Left colon (tissue), 2 donors: Measurements from ENCODE around the gene CPSF3. TPM values are rescaled to one million over a fixed set of nuclear protein-coding genes. Genes with fewer than 3 reads are reported as not detected.
"Not testable (repeated sequence)": the region's sequence is repeated elsewhere in the genome, so short reads cannot be mapped to it uniquely, and the experiment has no call there.

ENCODE experiments used
- ATAC-seq: fragments of 200-7000 bp; cut with Tn5 transposase; one replicate; pipeline ENCODE4 v1.9.1; 2020; ENCODE audit warnings: mild to moderate bottlenecking, moderate library complexity
- DNase-seq, 2 donors: peaks; one replicate each; pipeline ENCODE4 v3.0.0-alpha.2; 2020
- intact Hi-C, 2 donors: fragments of 100-400 bp; cut with DNase I in 1 of 2; cut with micrococcal nuclease in 1 of 2; formaldehyde crosslinking; loops; one replicate each; pipeline versions ENCODE4 v1.11.2 to v1.14.0; 2022; cut with DNase I, micrococcal nuclease
- total RNA-seq, 2 donors: library from RNA; stranded (reverse); fragmentation: NEBNext Ultra II Directional; extraction: Animal tissue kit (Norgen Biotek cat#: 25700); gene quantifications; one replicate each; pipeline ENCODE4 v1.2.1, GENCODE V29; 2021
- donor health status: DM: no; HTN: no; CAD: no.
- donor health status: DM: yes; HTN: yes; CAD: no.

Gene CPSF3
- total RNA-seq, 2 donors from 2014 or later: 17.7 to 20.0 TPM

DNA sequence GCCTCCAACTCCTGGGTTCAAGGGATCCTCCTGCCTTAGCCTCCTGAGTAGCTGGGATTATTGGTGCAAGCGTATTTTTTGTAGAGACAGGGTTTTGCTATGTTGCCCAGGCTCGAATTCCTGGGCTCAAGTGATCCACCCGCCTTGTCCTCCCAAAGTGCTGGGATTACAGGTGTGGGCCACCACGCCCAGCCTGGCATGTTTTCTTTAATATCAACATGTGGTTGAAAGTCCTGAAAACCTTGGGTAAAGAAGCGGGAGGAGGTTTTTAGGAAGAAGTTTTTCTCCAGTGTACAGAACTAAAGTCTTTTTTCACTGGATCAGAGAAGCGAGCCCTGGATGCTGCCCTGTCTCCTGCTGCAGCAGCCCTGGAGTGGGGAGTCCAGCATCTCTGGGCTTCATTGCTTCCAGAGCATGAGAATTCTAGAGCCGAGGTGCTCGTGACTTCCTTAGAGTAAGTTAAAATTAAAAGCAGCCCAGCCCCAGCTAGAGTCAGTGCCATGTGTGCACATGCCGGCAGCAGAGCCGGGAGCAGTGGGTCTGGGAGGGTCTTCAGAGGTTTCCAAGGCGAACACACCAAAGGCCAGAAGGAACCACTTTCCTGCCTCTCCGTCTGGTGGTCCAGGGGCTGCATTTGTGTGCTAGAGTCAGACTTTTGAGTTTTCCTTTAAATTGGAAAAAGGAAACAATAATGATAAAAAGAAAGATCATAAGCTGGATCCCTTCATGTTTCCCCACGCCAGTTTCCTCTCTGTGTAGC, 31.3 kb upstream of the CPSF3 start:
- intact Hi-C loops: no loop called here
- DNase-seq: no peak
- no peak for ATAC-seq

DNA sequence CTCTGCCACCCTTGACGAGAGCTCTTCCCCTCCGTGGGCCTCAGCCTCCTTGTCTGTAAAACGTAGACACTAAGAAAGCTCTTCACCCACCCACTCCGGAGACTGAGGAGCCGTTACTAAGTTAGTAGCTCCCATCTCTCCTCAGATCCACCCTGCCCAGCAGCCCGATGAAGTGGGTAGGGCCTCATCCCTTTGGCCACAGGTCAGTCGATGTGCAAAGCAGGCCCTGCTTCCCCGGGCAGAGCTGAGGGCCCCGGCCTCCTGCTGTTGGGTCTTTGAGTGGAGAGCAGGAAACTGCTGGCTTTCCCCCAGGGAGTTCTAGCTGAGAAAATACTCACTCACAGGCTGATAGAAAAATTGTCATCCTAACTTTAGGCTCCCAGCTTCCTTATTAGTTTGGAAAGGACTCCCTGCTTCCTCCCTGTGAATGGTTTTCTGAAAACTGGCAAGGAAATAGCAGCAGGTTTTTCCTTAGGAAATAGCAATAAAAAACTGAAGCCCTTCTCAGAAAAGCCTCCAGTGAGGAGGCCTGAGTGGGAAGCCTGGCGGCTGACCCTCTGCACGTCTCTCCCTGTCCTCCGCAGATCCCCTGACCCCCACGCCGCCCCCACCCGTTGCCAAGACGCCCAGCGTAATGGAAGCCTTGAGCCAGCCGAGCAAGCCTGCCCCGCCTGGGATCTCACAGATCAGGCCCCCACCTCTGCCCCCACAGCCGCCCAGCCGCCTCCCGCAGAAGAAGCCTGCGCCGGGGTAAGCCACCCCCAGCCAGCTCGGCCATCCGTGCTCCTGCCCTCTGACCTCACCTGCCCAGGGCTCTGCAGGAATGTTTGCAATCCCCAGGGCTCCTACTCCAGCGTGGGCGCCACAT, 30.3 kb upstream of the CPSF3 start:
- intact Hi-C loops: no loop called here
- ATAC-seq: no peak
- no peak for DNase-seq

- ATAC-seq (no peak), DNase-seq (no peak)
- intact Hi-C loops: no loop called here
Observed at GRCh38 chr2:9394816-9395215, 28.6 kb upstream of the CPSF3 start.

DNA sequence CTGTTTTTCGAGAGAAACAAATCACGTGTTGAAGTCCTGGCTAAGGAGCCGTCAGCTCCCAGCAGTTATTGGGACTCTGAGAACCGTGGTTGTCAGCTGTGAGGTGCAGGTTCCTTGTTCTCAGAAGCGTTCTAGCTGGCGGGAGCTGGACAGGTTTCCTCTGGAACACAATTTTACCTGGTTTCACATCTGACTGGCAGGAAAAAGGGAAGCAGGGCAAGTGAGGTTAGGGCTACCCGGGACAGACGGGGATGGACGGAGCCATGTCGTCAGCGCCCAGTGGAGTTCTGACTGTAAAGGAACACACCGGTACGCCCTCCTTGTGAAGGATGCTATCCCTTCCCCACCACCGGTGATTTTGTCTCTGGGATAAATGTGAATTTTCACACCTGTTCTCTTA, 26.3 kb upstream of the CPSF3 start:
- ATAC-seq: no peak
- no peak for DNase-seq
- intact Hi-C loops: no loop called here

- DNase-seq, intact Hi-C loops, ATAC-seq: not testable (repeated sequence)
Observed at GRCh38 chr2:9398251-9398650, 25.2 kb upstream of the CPSF3 start.

DNA sequence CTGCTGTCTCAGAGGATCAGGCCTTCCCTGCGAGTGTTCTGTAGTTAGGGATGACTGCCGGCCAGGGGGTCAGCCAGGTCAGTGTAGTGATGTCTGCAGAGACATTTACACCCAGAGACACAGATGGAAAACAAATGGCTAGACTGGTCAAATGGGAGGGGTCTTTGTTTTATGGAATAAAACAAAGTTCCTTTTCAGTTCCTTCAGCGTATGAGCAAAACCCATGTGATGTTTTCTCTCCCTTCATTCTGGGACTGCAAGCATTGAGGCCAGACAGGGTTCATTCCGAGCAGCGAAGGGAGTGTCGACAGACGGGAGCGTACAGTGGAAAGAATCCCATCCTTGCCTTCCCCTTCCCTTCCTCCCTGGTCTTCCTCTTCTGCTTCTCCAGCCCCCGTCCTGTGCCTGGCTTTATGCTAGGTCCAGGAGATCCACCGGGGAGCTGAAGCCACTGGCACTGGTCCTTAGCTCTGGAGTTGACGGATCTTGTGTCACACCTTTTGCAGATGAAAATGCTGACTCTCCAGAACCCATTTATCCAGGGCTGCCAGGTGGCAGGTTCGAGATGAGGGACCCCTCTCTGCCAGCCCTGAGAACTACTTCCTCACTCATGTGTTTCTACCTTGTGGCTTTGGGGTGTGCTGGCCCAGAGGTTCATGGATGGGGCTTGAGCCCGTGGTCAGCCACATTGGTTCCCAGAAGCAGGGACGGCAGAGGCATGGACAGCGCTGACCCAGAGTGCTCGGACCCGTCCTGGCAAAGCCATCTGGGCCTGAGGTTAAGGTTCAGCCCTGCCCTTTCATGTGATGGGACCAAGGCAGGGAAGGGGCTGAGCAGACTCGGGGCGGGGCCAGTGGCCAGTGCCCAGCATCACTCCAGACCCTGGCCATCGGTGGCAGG, 24.3 kb upstream of the CPSF3 start:
- DNase-seq (no peak), ATAC-seq (no peak)
- intact Hi-C loops: no loop called here

- intact Hi-C loops: no loop called here
- ATAC-seq: no peak
- DNase-seq: no peak
Observed at GRCh38 chr2:9400268-9401058, 23.0 kb upstream of the CPSF3 start.

DNA sequence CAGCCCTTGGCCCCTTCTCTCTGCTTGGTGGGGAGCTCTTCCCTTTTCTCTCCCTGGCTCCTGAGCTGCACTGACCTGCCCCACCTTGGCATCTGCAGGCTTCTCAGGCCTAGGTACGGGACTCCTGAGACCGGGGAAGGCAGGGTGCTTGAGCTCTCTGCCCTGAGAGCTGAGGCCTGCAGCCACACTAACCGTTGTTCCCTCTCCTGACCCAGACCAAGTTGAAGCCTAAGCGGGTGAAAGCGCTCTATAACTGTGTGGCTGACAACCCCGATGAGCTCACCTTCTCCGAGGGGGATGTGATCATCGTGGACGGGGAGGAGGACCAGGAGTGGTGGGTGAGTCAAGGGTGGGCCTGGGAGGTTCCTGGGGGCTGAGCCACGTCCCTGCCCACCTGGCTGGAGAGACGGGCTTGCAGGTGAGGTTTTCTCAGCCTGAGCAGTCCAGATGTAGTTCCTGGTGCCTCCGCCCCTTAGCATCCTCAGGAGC, 22.4 kb upstream of the CPSF3 start:
- intact Hi-C loops: no loop called here
- no peak for ATAC-seq
- no peak for DNase-seq

- ATAC-seq: no peak
- intact Hi-C loops: no loop called here
- DNase-seq: no peak
Observed at GRCh38 chr2:9401646-9402371, 21.6 kb upstream of the CPSF3 start.

DNA sequence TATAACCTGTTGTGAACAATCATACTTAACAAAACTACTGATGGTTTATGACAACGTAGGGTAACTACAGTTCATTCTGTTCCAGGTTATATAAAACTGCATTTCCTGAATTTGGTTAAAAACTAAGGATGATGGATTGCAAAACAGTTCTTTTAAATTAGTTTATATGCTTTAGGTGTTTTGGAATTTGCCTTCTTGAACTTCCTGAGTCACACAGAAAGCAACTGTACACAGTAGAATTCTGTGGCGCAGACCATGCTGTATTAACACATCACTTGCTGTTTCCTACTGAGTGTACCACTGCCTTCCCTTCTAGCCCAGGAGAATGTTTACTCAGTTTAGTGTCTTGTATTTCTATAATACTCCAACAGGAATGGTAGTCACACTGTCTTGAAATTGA, 19.5 kb upstream of the CPSF3 start:
- DNase-seq (no peak), ATAC-seq (peak; percentile 23)
- intact Hi-C loops: no loop called here

- intact Hi-C loops: no loop called here
- ATAC-seq (no peak), DNase-seq (no peak)
Observed at GRCh38 chr2:9404451-9404850, 19.0 kb upstream of the CPSF3 start.

GRCh38 chr2:9405636-9406035, 17.8 kb upstream of the CPSF3 start:
- intact Hi-C loops: no loop called here
- DNase-seq (no peak), ATAC-seq (no peak)

- intact Hi-C loops: no loop called here
- no peak for DNase-seq
Observed at GRCh38 chr2:9406529-9407362, 16.7 kb upstream of the CPSF3 start.

GRCh38 chr2:9407363-9407811, 16.1 kb upstream of the CPSF3 start:
- DNase-seq: no peak
- intact Hi-C loops: no loop called here

More at GRCh38 chr2:9406529-9407362, 16.7 kb upstream of the CPSF3 start:
- ATAC-seq: no peak

GRCh38 chr2:9408641-9409151, 14.8 kb upstream of the CPSF3 start:
- intact Hi-C loops: no loop called here
- ATAC-seq (peak; percentile 84), DNase-seq (peak in 1 of 2 donors; percentile 27)

More at GRCh38 chr2:9407363-9407811, 16.1 kb upstream of the CPSF3 start:
- no peak for ATAC-seq

DNA sequence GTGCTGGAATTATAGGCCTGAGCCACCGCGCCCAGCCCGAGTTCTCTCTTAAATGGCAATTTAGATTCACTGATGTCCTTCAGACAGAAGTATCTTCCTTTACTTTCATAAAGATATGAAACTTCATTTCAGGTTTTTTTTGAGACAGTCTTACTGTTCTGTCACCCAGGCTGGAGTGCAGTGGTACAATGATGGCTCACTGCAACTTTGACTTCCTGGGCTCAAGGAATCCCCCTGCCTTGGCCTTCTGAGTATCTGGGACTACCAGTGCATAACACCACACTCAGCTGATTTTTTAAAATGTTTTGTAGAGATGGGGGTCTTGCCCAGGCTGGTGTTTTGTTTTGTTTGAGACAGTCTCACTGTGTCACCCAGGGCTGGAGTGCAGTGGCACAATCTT, 13.3 kb upstream of the CPSF3 start:
- intact Hi-C loops: no loop called here

More for the DNA sequence above, 13.3 kb upstream of the CPSF3 start:
- no peak for DNase-seq
- no peak for ATAC-seq
